Left ventricle myocardium inferior (tissue), 1 donor: Measurements from ENCODE around the gene RIMS3. TPM values are rescaled to one million over a fixed set of nuclear protein-coding genes. Genes with fewer than 3 reads are reported as not detected.

Experiments
- DNase-seq: peaks from one replicate; pipeline ENCODE4 v3.0.0-alpha.2; 2020
- H3K27ac ChIP-seq: fragments of 200-600 bp; replicated peaks from 2 replicates; pipeline ENCODE4 v1.8.0; 2021
- H3K27me3 ChIP-seq: fragments of 200-600 bp; 2 replicates; pipeline ENCODE4 v1.8.0; 2021; ENCODE audit warnings: low read depth
- H3K36me3 ChIP-seq: fragments of 200-600 bp; 2 replicates; pipeline ENCODE4 v1.8.0; 2021
- H3K4me1 ChIP-seq: fragments of 200-600 bp; 2 replicates; pipeline ENCODE4 v1.8.0; 2021
- H3K4me3 ChIP-seq: fragments of 200-600 bp; 2 replicates; pipeline ENCODE4 v1.8.0; 2021; ENCODE audit warnings: mild to moderate bottlenecking, moderate library complexity
- H3K9me3 ChIP-seq: fragments of 200-600 bp; replicated peaks from 2 replicates; pipeline ENCODE4 v1.8.0; 2021
- CTCF ChIP-seq: fragments of 200-600 bp; IDR thresholded peaks from 2 replicates; pipeline ENCODE4 v1.8.0; 2021; ENCODE audit warnings: antibody characterized with exemption, mild to moderate bottlenecking, borderline replicate concordance
- intact Hi-C: fragments of 100-400 bp; cut with micrococcal nuclease; formaldehyde crosslinking; loops from one replicate; pipeline ENCODE4 v1.11.0; 2022
- total RNA-seq: library from RNA; stranded (reverse); fragmentation: NEBNext Ultra II Directional; extraction: Animal tissue kit (Norgen Biotek cat#: 25700); gene quantifications from one replicate; pipeline ENCODE4 v1.2.1, GENCODE V29; 2021
- donor health status: DM: no; HTN: yes; CAD: no; lungs with severe emphysema.

The RIMS3 gene
- total RNA-seq, 1 donor from 2014 or later = 0.74 TPM

- Histone ChIP-seq H3K27ac (no peak overlapping the region), H3K27me3 (no peaks in the 10 kb centered on the region), H3K4me3 (no peak overlapping the region), H3K9me3 (no peaks in the 10 kb centered on the region), H3K36me3 (no peaks in the 10 kb centered on the region), H3K4me1 (peaks cover 27% of the 10 kb centered on the region)
- intact Hi-C loops = no loop called here
- TF ChIP-seq CTCF = no peak
- no peak for DNase-seq
These were observed 1.3 kb downstream of the RIMS3 start for GRCh38 chr1:40664167-40664537.

GRCh38 chr1:40663324-40664166 lies 1.9 kb downstream of the RIMS3 start:
- intact Hi-C loops = no loop called here
- H3K27ac ChIP-seq = no peak overlapping the region
- peaks cover 26% of the 10 kb centered on the region for H3K4me1 ChIP-seq

GRCh38 chr1:40662864-40663263 lies 2.6 kb downstream of the RIMS3 start:
- no peaks in the 10 kb centered on the region for H3K36me3 ChIP-seq
- H3K4me1 ChIP-seq = peaks cover 25% of the 10 kb centered on the region
- no peak for TF ChIP-seq CTCF
- no peak overlapping the region for H3K4me3 ChIP-seq
- H3K27ac ChIP-seq = no peak overlapping the region
- H3K27me3 ChIP-seq = no peaks in the 10 kb centered on the region
- intact Hi-C loops = no loop called here
- no peaks in the 10 kb centered on the region for H3K9me3 ChIP-seq
- DNase-seq = no peak

More at GRCh38 chr1:40663324-40664166, 1.9 kb downstream of the RIMS3 start:
- H3K27me3 ChIP-seq = no peaks in the 10 kb centered on the region
- no peak overlapping the region for H3K4me3 ChIP-seq
- no peaks in the 10 kb centered on the region for H3K9me3 ChIP-seq
- DNase-seq = no peak
- no peak for TF ChIP-seq CTCF
- H3K36me3 ChIP-seq = no peaks in the 10 kb centered on the region

GRCh38 chr1:40662151-40662550 lies 3.3 kb downstream of the RIMS3 start:
- Histone ChIP-seq H3K4me3 (no peak overlapping the region), H3K9me3 (no peaks in the 10 kb centered on the region), H3K36me3 (no peaks in the 10 kb centered on the region), H3K4me1 (peaks cover 25% of the 10 kb centered on the region), H3K27ac (no peak overlapping the region), H3K27me3 (no peaks in the 10 kb centered on the region)
- no peak for DNase-seq
- TF ChIP-seq CTCF = no peak
- intact Hi-C loops = no loop called here

GRCh38 chr1:40661678-40662077 lies 3.8 kb downstream of the RIMS3 start:
- no peaks in the 10 kb centered on the region for H3K27me3 ChIP-seq
- no peaks in the 10 kb centered on the region for H3K9me3 ChIP-seq
- DNase-seq = no peak
- H3K36me3 ChIP-seq = no peaks in the 10 kb centered on the region
- intact Hi-C loops = no loop called here
- H3K4me3 ChIP-seq = no peak overlapping the region
- TF ChIP-seq CTCF = no peak
- no peak overlapping the region for H3K27ac ChIP-seq
- peaks cover 25% of the 10 kb centered on the region for H3K4me1 ChIP-seq
